Ishikawa (cell line): ENCODE results near the gene TACC2.

Experiments
- CEBPB ChIP-seq: IDR thresholded peaks from 2 replicates; pipeline ENCODE4 v1.6.1; 2012
- CREB1 ChIP-seq: IDR thresholded peaks from 2 replicates; pipeline ENCODE4 v1.6.1; 2012; ENCODE audit warnings: low read depth
- EGR1 ChIP-seq: IDR thresholded peaks from 2 replicates; pipeline ENCODE4 v1.6.1; 2012
- EP300 ChIP-seq: IDR thresholded peaks from 2 replicates; pipeline ENCODE4 v1.6.1; 2012; ENCODE audit warnings: borderline replicate concordance
- FOXM1 ChIP-seq: IDR thresholded peaks from 2 replicates; pipeline ENCODE4 v1.6.1; 2012; ENCODE audit warnings: low read depth, borderline replicate concordance
- NFIC ChIP-seq: IDR thresholded peaks from 2 replicates; pipeline ENCODE4 v1.6.1; 2012
- RAD21 ChIP-seq: IDR thresholded peaks from 2 replicates; pipeline ENCODE4 v1.6.1; 2012; ENCODE audit warnings: low read depth
- TAF1 ChIP-seq: IDR thresholded peaks from 2 replicates; pipeline ENCODE4 v1.6.1; 2012; ENCODE audit warnings: low read depth, mild to moderate bottlenecking
- TCF12 ChIP-seq: IDR thresholded peaks from 2 replicates; pipeline ENCODE4 v1.6.1; 2012; ENCODE audit warnings: low read depth
- TEAD4 ChIP-seq: IDR thresholded peaks from 2 replicates; pipeline ENCODE4 v1.6.1; 2012
- YY1 ChIP-seq: IDR thresholded peaks from 2 replicates; pipeline ENCODE4 v1.6.1; 2012; ENCODE audit warnings: low read depth
- ZBTB7A ChIP-seq: IDR thresholded peaks from 2 replicates; pipeline ENCODE4 v1.6.1; 2012; ENCODE audit warnings: low read depth
- TF ChIP-seq, protein P1 (sequence below): IDR thresholded peaks from 2 replicates; pipeline ENCODE4 v1.6.1; 2012; ENCODE audit warnings: low read depth, mild to moderate bottlenecking
- TF ChIP-seq, protein P2 (sequence below): IDR thresholded peaks from 2 replicates; pipeline ENCODE4 v1.6.1; 2012
- TF ChIP-seq, protein P3 (sequence below): IDR thresholded peaks from 2 replicates; pipeline ENCODE4 v1.6.1; 2012

TACC2 gene

DNA sequence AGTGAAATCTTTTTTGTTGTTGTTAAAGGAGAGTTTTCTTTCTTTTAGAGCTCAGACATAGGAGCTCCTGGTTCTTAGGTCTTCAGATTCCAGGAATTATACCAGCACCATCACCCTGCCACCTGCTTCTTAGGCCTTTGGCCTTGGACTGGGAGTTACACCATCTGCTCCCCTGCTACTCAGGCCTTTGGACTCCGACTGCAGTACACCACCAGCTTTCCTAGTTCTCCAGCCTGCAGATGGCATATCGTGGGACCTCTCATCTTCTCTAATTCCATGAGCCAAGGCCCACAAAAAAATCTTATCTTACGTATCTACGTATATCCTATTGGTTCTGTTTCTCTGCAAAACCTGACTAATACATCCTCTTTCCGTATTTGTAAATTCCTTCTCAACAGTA is 5.1 kb upstream of the TACC2 start:
- TF ChIP-seq RAD21 = no peak
- no peak for TF ChIP-seq FOXM1
- TF ChIP-seq TAF1 = no peak
- TF ChIP-seq CREB1 = no peak
- no peak for TF ChIP-seq EP300
- TF ChIP-seq NFIC = no peak
- TF ChIP-seq ZBTB7A = no peak
- no peak for TF ChIP-seq CEBPB
- TF ChIP-seq TEAD4 = no peak
- TF ChIP-seq, protein P1, sequence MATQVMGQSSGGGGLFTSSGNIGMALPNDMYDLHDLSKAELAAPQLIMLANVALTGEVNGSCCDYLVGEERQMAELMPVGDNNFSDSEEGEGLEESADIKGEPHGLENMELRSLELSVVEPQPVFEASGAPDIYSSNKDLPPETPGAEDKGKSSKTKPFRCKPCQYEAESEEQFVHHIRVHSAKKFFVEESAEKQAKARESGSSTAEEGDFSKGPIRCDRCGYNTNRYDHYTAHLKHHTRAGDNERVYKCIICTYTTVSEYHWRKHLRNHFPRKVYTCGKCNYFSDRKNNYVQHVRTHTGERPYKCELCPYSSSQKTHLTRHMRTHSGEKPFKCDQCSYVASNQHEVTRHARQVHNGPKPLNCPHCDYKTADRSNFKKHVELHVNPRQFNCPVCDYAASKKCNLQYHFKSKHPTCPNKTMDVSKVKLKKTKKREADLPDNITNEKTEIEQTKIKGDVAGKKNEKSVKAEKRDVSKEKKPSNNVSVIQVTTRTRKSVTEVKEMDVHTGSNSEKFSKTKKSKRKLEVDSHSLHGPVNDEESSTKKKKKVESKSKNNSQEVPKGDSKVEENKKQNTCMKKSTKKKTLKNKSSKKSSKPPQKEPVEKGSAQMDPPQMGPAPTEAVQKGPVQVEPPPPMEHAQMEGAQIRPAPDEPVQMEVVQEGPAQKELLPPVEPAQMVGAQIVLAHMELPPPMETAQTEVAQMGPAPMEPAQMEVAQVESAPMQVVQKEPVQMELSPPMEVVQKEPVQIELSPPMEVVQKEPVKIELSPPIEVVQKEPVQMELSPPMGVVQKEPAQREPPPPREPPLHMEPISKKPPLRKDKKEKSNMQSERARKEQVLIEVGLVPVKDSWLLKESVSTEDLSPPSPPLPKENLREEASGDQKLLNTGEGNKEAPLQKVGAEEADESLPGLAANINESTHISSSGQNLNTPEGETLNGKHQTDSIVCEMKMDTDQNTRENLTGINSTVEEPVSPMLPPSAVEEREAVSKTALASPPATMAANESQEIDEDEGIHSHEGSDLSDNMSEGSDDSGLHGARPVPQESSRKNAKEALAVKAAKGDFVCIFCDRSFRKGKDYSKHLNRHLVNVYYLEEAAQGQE = no peak
- no peak for TF ChIP-seq TCF12
- TF ChIP-seq, protein P2, sequence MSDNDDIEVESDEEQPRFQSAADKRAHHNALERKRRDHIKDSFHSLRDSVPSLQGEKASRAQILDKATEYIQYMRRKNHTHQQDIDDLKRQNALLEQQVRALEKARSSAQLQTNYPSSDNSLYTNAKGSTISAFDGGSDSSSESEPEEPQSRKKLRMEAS = no peak
- TF ChIP-seq, protein P3, sequence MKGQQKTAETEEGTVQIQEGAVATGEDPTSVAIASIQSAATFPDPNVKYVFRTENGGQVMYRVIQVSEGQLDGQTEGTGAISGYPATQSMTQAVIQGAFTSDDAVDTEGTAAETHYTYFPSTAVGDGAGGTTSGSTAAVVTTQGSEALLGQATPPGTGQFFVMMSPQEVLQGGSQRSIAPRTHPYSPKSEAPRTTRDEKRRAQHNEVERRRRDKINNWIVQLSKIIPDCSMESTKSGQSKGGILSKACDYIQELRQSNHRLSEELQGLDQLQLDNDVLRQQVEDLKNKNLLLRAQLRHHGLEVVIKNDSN = no peak
- TF ChIP-seq EGR1 = no peak
- no peak for TF ChIP-seq YY1

DNA sequence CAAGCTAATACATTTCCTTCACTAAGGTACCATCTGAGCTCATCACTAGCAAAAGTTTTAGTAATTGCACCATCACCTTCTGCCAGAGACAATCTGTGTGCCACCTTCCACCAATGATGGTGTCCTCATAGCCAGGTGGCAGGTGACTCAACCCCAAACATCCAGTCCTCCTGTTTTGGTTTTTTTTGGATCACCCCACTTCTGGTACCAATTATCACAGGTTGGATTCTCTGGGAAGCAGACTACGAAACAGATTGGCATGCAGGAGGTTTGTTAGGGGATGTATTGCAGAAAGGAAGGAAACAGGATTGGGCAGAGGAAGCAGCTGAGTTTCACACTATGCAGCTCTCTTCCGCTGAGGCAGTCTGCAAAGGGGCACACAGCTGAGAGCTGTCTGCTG is 4.5 kb upstream of the TACC2 start:
- TF ChIP-seq, protein P2 = no peak
- TF ChIP-seq, protein P3 = no peak
- TF ChIP-seq RAD21 (no peak), TEAD4 (no peak), TAF1 (no peak), TCF12 (no peak), FOXM1 (no peak), EGR1 (no peak), EP300 (no peak), NFIC (no peak), CREB1 (no peak)

DNA sequence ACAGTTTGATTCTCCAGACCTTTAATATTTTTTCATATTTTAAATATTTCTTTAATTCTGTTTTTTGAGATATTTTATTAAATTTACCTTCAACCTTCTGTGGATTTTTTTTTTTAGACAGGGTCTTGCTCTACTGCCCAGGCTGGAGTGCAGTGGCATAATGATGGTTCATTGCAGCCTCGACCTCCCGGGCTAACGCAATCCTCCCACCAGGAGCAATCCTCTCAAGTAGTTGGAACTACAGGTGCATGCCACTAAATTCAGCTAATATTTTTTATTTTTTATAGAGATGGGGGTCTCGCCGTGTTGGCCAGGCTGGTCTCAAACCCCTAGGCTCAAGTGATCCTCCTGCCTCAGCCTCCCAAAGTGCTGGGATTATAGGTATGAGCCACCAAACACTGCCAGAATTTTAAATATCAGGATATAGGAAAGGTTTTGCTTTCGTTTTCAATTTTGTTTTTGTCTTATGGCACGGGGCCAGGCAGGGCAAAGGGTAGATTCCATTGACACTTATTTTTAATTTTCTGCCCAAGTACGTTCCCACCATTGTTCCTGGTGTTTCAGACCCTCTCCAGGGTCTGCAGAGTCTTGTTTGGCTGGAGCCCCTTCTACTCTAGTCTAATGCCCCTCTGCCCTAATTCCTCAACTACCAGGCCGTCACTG is 1.2 kb downstream of the TACC2 start:
- no peak for TF ChIP-seq EGR1
- TF ChIP-seq, protein P3 = no peak
- TF ChIP-seq NFIC = no peak
- no peak for TF ChIP-seq RAD21
- no peak for TF ChIP-seq ZBTB7A

DNA sequence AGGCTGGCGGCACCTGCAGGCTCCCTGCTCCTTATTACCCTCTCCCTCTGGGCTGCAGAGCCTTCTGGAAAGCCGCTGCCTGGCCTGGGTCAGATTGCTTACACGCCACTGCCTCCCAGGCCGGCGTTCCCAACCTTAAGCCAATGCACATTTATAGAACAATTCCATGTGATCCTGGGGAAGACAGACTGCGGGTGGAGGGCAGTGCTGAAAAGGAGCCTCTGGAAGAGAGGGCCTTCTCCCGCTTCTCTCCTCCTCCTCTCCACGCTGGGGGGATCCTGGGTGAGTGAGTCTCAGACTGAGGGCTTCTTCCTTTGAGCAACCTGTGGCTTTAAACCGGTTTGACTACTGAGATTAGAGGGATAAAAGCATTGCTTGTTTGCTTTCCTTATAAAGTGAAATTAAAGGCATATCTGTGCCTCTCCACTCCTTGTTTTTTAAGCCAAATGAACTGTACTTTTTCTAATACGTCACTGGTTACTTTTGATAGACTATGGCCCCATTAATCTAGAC is 5.5 kb downstream of the TACC2 start:
- TF ChIP-seq, protein P2 = no peak
- TF ChIP-seq RAD21 = peak; percentile 23; the same call in 1 of the 2 replicates
- 0 out of 2 replicates have a peak, but pooled peaks have one; percentile 44 for TF ChIP-seq ZBTB7A

DNA sequence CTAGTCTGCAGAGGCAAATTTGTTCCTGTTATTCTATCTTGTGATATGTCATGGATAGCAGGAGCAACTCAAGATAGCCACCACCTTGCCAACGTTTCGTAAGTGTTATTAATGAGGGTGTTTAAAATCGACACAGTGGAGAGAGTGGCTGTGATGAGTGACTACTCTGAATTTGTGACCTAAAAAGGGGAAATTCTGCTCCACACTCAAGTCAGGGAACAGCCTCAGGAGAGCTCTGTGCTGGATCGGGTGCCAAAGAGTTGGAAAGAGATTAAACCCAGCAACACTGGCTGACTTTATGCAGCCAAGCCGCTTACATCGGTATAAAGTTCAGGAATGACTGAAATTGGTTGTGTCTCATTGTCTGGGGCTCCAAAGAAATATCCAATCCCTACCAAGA is 9.5 kb downstream of the TACC2 start:
- TF ChIP-seq RAD21 (no peak), EGR1 (no peak)

DNA sequence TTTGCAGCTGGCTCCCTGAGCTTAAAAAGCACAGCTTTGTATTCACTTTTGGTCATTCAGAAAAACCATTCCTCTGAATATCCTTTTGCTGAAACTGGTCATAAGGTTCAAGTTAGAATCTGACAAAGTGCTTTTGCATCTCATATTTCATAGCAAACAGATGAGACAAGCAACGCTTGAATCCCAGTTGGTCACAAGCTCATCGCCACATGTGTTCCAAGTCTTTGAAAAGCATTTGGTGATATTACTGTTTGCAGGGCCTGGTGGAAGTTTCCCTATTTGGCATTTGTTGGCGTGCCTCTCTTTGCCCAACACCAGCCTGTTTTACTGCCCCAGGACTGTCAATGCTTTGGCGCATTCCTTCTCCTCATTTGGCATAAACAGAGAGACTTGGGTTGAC is 10.3 kb downstream of the TACC2 start:
- TF ChIP-seq TAF1 (no peak), EGR1 (no peak)
- TF ChIP-seq, protein P3 = no peak

DNA sequence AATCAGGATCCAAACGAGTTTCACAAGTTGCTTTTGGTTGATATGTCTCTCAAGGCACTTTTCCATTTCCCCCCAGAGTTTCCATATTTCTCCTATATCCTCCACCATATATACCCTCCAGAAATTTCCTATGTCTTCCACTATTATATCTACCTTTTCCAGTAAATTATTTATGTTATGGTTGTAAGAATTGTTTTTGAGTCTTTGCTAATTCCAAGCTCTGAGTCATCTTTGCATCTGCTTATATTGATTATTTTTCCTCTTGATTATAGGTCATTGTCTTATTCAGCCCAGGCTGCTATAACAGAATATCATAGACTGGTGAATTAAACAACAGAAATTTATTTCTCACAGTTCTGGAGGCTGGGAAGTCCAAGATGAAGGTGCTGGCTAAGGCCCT is 12.7 kb downstream of the TACC2 start:
- TF ChIP-seq TEAD4 = no peak
- no peak for TF ChIP-seq YY1
- no peak for TF ChIP-seq EP300
- no peak for TF ChIP-seq CEBPB
- no peak for TF ChIP-seq NFIC
- no peak for TF ChIP-seq FOXM1
- TF ChIP-seq TAF1 = no peak
- TF ChIP-seq EGR1 = no peak
- TF ChIP-seq, protein P2 = no peak
- TF ChIP-seq RAD21 = no peak
